Testis (tissue), 3 donors: Measurements from ENCODE around the gene POLD4. TPM values are rescaled to one million over a fixed set of nuclear protein-coding genes. Genes with fewer than 3 reads are reported as not detected.

Source experiments
- DNase-seq: peaks from one replicate; pipeline ENCODE4 v3.0.0-alpha.2; 2019
- H3K27ac ChIP-seq, 2 donors: fragments of 200-600 bp; sonication (generic); one replicate each; pipeline ENCODE4 v1.5.1; 2019
- H3K27me3 ChIP-seq: fragments of 200-600 bp; sonication (generic); one replicate; pipeline ENCODE4 v1.5.1; 2019
- H3K36me3 ChIP-seq: fragments of 200-600 bp; sonication (generic); one replicate; pipeline ENCODE4 v1.5.1; 2017; ENCODE audit warnings: low read depth; ENCODE audit errors: missing control alignments
- H3K4me1 ChIP-seq: fragments of 200-600 bp; sonication (generic); one replicate; pipeline ENCODE4 v1.5.1; 2019
- H3K4me3 ChIP-seq, 2 donors: fragments of 200-600 bp; sonication (generic); one replicate each; pipeline ENCODE4 v1.5.1; 2017 to 2019
- H3K9me3 ChIP-seq: fragments of 200-600 bp; sonication (generic); one replicate; pipeline ENCODE4 v1.5.1; 2017
- CTCF ChIP-seq, 3 experiments: fragments of 450-650 bp in 2 of 3; fragments of 200-600 bp in 1 of 3; sonication (generic) in 1 of 3; IDR thresholded peaks; one replicate each; pipeline ENCODE4 v1.5.1; 2016 to 2019; ENCODE audit warnings: antibody characterized with exemption in 3 of 3, mild to moderate bottlenecking in 2 of 3, moderate library complexity in 1 of 3
- POLR2A ChIP-seq: fragments of 450-650 bp; IDR thresholded peaks from one replicate; pipeline ENCODE4 v1.6.1; 2017; ENCODE audit warnings: antibody characterized with exemption, mild to moderate bottlenecking, moderate library complexity
- WGBS, 2 donors: methylation state at CpG; one replicate each; pipeline ENCODE4 v1.1.5; 2018; 5-methylcytosine and 5-hydroxymethylcytosine counted together
- intact Hi-C: fragments of 100-400 bp; cut with DNase I; formaldehyde crosslinking; loops from one replicate; pipeline ENCODE4 v1.15.1; 2023; ENCODE audit warnings: low total_unique reads
- polyA plus RNA-seq: library from polyadenylated mRNA; stranded (reverse); fragments of 350-450 nt; fragmentation: Illumina TruSeq; extraction: RNeasy Lipid Tissue Mini Kit (QIAGEN cat#74804); gene quantifications from one replicate; pipeline ENCODE4 v1.2.3, GENCODE V29; 2014; ENCODE audit warnings: low read depth, low replicate concordance; ENCODE audit not compliant: insufficient read depth
- total RNA-seq, 2 donors: library from RNA; depleted of rRNA; stranded (reverse); fragments of >200 nt; gene quantifications; one replicate each; pipeline ENCODE4 v1.2.3, GENCODE V29; 2016

Gene POLD4
- total and polyA plus RNA-seq, 3 donors from 2014 or later: 53.8 to 59.1 (median 54.6) TPM

GRCh38 chr11:67396587-67397389, 43.4 kb upstream of the POLD4 start:
- peaks cover 18% of the 10 kb centered on the region for H3K4me1 ChIP-seq
- intact Hi-C loops: no loop called here
- TF ChIP-seq CTCF (IDR thresholded peaks at IDR 0.05): no peak
- no peak for TF ChIP-seq POLR2A
- no peaks in the 10 kb centered on the region for H3K9me3 ChIP-seq
- no peak overlapping the region for H3K4me3 ChIP-seq
- no peak for DNase-seq
- H3K27me3 ChIP-seq: no peaks in the 10 kb centered on the region
- H3K36me3 ChIP-seq: no peaks in the 10 kb centered on the region
- WGBS, 2 donors: 71 to 74% methylated on average over 12 to 13 of the region's 13 CpGs
- no peak overlapping the region for H3K27ac ChIP-seq

GRCh38 chr11:67396259-67396581, 42.9 kb upstream of the POLD4 start:
- DNase-seq: no peak
- Histone ChIP-seq H3K4me1 (peaks cover 18% of the 10 kb centered on the region), H3K9me3 (no peaks in the 10 kb centered on the region), H3K4me3 (no peak overlapping the region), H3K27me3 (no peaks in the 10 kb centered on the region), H3K36me3 (no peaks in the 10 kb centered on the region), H3K27ac (no peak overlapping the region)
- 89 to 91% methylated on average over 7 of the region's 7 CpGs for WGBS, 2 donors
- intact Hi-C loops: no loop called here
- TF ChIP-seq CTCF (IDR thresholded peaks at IDR 0.05): no peak
- no peak for TF ChIP-seq POLR2A

- peaks cover 14% of the 10 kb centered on the region for H3K4me1 ChIP-seq
These were observed 42.4 kb upstream of the POLD4 start for GRCh38 chr11:67395555-67396258.

GRCh38 chr11:67393990-67394389, 40.6 kb upstream of the POLD4 start:
- H3K36me3 ChIP-seq: no peaks in the 10 kb centered on the region
- peaks cover 16% of the 10 kb centered on the region for H3K4me1 ChIP-seq
- no peaks in the 10 kb centered on the region for H3K27me3 ChIP-seq
- no peak overlapping the region for H3K27ac ChIP-seq
- no peak for DNase-seq
- no peaks in the 10 kb centered on the region for H3K9me3 ChIP-seq
- 52% methylated on average over 5 of the region's 5 CpGs for WGBS, 2 donors
- TF ChIP-seq POLR2A (no peak), CTCF (IDR thresholded peaks at IDR 0.05) (no peak)
- intact Hi-C loops: no loop called here
- no peak overlapping the region for H3K4me3 ChIP-seq

More at GRCh38 chr11:67395555-67396258, 42.4 kb upstream of the POLD4 start:
- Histone ChIP-seq H3K36me3 (no peaks in the 10 kb centered on the region), H3K27me3 (no peaks in the 10 kb centered on the region), H3K4me3 (no peak overlapping the region), H3K9me3 (no peaks in the 10 kb centered on the region), H3K27ac (no peak overlapping the region)
- TF ChIP-seq CTCF (IDR thresholded peaks at IDR 0.05) (no peak), POLR2A (no peak)
- DNase-seq: no peak
- intact Hi-C loops: no loop called here
- 83 to 94% methylated on average over 14 to 19 of the region's 19 CpGs for whole genome bisulfite sequencing, 2 donors
